ENCODE data around the gene TPM1.

- no peak for TF ChIP-seq TAF1 (IDR thresholded peaks at IDR 0.05; ENCODE audit: borderline replicate concordance, insufficient read depth, low read length)
- no peak for TF ChIP-seq POLR2AphosphoS5 (IDR thresholded peaks at IDR 0.05; ENCODE audit: low read depth, low read length)
- TF ChIP-seq REST (IDR thresholded peaks at IDR 0.05; ENCODE audit: insufficient read depth in 1 of 2, low read depth in 2 of 2, low read length in 2 of 2): no peak
- no peak for TF ChIP-seq SIN3A (IDR thresholded peaks at IDR 0.05; ENCODE audit: borderline replicate concordance, insufficient read depth, low read length)
- no peak for TF ChIP-seq FOXP2 (optimal IDR thresholded peaks at IDR 0.05; ENCODE audit: borderline replicate concordance, extremely low read depth, extremely low read length, insufficient read depth)
These were observed 48.3 kb downstream of the TPM1 start for GRCh38 chr15:63090887-63091286.

Measured in PFSK-1 (cell line).